Activated CD4-positive, alpha-beta T cell treated with anti-CD3 and anti-CD28 coated beads, Interleukin-10, Interleukin-2, amounts not matched to agents 100 ng/mL and 50 ng/mL, durations not matched to agents 16 hours and 8 hours (primary cell): Measurements from ENCODE around the gene PAPPA2.
"Not testable (repeated sequence)": the region's sequence is repeated elsewhere in the genome, so short reads cannot be mapped to it uniquely, and the experiment has no call there.

Experiments used
- DNase-seq: peaks from one replicate; pipeline ENCODE4 v3.0.0-alpha.2; 2020

PAPPA2 gene

DNA sequence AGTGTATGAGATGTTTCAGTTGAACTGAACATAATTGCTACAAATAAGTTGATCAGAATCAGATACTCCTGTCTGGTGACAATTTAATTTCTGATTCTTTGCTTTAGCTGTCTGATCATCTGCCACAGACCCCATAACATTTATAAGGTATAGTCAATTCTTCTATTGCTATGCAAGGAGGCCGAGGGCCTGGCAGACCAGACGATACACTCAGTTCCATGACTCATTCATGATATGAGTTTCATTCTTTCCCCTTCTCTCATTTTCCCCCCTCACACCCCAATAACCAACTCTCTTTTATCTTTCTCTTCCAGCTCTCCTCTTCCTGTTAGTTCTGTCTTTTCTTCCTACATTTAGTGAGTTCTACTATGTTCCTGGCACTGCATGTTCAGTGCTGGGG is 236.8 kb downstream of the PAPPA2 start:
- no peak for DNase-seq

DNA sequence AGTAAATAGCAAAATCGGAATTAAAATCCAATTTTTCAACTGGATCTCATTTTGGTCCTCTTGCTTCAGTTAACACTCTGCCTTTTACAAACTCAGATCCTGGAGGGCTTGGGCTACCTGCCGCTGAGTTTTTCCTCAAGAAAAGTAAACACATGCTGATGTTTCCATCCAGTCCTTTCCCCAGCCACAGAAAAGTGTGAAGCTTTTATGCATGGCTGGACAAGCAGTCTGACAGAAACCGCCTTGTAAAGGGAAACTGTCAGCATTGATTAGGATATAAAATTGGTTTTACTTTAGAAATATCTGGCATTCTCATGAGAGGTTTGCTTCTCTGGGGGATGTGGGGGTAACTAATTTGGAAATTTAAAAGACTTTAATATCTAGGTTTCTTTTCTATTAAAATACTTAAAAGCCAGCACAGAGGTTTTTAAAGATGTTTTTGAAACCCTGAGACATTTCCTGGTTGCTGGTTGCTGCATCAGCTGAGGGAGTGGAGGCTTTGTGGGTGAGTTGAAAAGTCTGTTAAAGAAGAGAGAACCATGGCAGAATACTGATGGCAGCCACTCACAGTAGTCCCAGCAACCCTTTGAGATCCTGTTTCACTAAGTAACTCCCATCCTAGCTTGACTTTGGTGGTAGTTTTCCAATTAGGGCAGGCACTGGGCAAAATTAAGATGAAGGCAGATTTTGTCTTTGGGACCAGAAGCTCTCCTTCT is 238.3 kb downstream of the PAPPA2 start:
- no peak for DNase-seq

DNA sequence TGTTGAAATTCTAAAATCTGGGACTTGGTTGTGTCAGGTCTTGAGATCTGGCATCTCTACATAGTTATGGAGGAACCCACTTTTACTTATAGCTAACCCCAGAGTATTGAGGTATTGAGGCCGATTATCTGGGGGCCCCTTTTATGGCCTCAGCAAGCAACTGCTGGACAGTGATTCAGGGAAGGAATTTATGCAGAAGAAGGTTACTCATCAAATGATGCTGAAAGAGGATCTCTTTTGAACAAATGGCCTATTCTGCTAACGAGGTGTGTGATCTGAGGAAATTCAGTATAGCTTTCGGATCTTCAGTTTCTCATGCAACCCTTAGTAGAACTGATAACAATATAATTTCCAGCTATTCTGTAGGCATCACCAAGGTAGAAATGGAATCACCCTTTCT is 239.9 kb downstream of the PAPPA2 start:
- no peak for DNase-seq

DNA sequence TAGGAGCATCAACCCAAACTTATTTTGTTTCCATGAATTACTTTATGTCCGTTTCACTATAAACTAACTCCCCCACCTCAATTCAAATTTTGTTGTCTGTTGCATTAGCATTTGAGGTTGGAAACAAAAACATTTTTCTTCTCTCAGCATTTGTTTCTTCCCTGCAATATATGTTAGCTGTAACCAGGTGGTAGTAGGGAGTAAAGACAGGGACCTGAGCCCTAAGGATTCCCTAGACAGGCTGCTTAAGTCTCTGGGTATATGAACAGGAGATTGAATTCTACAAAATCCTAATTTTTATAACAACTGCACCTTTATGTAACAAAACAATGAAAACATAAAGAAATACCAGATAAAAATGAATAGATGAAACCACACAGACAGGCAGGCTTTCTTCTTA is 242.6 kb downstream of the PAPPA2 start:
- DNase-seq: no peak

DNA sequence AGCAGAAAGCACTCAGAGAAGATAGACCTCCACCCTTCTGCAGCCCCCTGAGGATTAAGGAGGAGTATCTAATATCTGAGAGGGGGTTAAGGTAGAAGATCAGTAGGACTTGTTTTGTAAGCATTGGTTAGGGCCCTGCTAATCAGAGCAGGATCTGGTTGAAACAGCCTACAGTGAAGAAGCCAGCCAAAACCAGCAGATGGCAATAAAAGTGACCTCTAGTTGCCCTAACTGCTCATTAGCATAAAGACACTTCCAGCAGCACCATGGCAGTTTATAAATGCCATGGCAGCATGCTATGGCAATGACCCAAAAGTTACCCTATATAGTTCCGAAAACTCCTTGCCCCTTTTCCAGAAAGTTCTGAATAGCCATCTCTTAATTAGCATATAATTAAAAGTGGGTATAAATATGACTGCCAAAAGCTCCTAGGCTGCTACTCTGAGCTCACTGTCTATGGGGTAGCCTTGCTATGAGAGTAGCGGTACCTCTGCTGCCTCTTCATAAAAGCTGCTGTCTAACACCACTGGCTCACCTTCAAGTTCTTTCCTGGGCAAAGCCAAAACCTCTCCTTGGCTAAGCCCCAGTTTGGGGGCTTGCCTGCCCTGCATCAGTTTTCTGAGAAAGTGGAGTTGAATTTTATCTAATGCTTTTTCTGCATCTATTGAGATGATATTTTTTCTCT is 254.2 kb downstream of the PAPPA2 start:
- no peak for DNase-seq

DNA sequence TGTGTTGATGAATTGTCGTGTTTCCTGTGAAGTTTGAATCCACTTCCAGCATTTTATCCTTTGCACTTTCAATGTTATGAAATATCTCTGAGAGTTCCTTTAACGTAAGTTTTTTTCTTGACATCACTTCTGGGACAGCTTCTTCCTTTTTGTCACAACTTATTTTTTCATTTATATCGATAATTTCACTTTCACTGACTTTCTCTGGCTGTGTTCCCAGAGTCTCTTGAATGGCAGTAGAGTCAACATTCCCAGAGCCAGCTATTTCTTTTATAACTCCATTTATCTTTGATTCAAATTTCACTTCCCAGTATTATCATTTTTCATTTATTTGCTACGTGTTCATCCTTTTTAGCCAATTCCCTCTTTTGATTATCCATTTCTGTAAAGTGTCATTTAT is 256.5 kb downstream of the PAPPA2 start:
- DNase-seq: no peak

DNA sequence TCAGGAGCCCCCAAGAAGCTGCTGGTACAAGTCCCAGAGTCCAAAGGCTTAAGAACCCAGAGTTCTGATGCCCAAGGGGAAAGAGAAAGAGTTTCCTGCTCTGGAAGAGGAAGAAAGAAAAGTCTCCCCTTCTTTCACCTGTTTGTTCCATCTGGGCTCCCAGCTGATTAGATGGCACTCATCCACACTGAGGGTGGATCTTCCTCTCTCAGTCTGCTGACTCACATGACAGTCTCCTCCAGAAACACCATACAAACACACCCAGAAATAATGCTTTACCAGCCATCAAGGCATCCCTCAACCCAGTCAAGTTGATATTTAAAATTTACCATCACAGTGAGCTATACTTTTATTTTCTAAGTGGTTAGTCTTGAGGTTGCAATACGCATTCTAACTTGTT is 257.9 kb downstream of the PAPPA2 start:
- no peak for DNase-seq

DNA sequence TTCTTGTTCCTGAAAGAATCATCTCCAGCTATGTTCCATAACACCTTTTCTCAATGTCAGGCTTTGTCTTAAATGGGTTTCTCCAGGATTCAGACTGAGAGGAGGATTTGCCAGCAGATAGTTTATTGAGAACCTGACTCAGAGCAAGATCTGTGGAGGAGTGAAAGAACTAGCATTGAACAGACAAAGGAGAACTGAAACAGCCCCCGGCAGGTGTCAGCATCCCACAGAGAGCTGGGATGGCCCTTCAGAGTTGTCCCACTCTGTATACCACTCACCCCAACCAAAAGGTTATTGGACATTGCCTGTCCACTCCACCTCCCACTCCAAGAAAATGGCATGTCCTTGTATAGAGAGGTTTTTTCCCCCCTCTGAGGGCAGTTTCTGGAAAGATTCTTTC is 270.7 kb downstream of the PAPPA2 start:
- no peak for DNase-seq

DNA sequence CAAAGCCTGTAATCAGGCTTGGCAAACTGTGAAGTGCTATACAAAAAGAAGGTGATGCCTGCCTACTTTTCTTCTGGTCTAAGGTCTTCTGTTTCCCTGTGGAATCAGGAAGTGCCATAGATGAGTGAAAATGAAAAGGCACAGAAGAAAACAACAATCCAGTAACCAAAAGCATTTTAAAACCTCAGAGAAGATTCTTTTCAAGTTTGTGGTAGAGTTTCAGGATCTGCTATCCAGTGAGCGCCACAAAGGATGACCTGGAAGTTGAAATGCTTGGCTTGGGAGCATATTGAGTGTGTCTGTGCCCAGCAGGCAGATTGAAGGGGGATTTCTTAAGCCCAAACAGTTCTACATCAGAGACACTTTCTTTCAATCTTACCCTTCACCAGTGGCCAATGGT is 272.2 kb downstream of the PAPPA2 start:
- no peak for DNase-seq

DNA sequence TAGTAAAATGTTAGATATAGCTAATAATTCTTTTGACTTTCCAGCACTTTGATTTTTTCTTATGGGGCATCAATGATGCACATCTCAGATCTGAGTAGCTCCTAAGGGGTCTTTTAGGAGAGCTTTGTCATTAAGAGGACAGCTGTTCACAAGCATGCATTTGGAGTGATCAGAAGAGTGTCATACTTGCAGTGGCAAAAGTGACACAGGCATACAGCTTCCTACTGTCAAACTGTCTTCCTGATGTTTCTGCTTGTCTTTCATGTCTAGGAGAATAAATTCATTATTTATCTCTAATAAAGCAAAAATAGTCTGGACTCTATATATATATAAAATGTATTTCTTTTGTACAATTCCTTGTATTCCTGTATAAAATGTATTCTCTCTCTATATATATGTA is 273.0 kb downstream of the PAPPA2 start:
- no peak for DNase-seq

DNA sequence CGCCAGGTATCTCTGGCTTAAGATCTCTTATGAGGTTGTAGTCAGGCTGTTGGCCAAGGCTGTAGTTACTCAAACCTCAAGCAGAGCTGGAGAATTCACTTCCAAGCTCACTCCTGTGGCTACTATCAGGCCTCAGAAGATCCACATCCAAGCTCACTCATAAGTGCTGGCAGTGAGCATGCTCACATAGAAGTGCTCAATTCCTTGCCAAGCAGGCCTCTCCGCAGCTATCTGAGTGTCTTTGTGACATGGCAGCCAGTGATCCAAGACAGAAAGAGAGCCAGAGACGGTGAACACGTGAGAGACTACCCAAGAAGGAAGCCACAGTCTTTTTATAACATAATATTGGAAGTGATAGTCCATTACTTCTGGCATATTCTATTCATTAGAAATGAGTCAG is 278.2 kb downstream of the PAPPA2 start:
- DNase-seq: no peak

DNA sequence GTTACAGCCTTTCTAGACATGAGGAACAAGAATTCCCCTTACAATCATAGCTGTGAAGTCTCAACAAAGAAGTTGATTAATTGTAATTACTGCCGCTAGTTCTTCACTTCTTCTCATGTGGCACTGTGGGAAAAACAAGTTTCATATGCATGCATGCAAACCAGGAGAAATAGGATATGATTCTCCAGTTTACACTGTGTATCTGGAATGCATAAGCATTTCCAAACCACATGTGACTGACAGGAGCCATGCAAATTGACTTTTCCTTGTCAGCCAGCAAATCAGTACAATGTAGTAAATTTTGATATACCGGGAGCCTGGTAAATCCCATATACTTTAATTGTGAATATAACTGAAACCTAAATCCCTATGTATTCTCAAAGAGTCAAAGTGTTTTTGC is 279.3 kb downstream of the PAPPA2 start:
- no peak for DNase-seq

DNA sequence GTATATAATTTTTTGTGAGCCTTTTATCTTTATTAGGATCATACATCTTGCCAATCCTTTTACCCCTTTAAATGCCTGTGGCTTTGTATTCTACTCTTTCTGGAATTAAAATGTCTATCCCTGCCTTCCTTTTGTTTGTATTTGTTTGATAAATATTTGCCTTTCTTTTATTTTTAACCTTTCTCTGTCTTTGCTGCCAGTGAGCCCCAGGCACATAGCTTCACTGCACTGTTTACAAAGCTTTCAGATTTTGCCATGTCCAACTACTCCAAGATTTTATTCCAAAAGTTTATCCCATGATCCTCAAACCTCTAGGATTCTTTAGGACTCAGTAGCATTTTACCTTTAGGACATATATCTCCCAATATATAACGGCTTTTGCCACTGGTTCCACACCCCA is 281.2 kb downstream of the PAPPA2 start:
- no peak for DNase-seq

DNA sequence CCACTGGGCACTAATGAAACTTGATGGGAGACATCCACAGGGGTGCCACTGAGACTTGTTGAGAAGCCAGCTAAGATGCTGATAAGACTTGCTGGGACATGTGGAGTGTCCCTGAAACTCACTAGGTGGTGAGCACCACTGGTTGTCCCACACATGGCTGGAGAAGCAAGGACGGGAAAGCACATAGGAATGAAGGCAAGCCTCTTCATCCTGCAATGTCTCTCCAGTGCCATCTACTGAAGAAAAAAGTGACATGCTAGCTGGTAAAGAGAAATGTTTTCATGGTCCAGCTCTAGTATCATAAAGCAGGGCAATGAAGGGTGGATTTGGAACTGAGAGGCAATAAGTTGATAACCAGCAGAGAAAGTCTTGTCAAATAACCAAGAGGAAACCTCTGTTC is 283.0 kb downstream of the PAPPA2 start:
- DNase-seq: no peak

DNA sequence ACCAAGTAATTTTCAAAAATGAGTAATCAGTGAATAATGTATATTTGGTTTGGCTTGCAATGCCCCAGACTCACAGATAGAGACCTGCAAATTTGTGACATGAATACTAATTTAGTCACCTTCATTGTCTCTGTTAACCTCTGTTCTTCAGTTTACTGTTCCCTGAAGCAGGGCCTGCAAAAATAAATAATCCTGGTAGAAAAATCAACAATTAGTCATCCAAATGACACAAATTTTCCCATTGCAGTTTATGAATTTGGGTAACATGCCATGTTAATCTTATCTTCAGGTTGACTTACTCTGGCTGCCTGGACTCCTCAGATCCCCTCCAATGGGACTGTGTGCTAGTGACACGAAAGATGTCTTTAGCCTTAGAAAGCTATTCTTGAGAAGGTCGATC is 289.5 kb downstream of the PAPPA2 start:
- no peak for DNase-seq

DNA sequence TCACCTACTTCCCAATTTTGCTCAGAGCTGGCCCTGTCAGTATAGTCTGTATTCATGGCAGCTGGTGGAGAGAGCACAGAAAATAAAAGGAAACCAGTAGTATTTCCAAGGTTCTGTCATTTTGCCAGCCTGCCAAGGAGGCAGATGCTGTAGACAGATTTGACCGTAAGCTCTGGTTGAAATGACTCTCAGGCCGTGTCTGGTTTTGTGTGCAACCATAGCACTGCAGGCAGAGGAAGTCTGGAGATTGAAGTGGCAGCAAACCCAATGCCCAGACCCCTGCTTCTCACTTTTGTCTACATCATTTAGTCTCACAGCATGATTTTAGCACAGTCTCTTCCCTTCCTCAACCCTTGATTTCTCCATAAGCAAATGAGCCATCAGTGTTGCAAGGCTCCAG is 291.7 kb downstream of the PAPPA2 start:
- DNase-seq: no peak

DNA sequence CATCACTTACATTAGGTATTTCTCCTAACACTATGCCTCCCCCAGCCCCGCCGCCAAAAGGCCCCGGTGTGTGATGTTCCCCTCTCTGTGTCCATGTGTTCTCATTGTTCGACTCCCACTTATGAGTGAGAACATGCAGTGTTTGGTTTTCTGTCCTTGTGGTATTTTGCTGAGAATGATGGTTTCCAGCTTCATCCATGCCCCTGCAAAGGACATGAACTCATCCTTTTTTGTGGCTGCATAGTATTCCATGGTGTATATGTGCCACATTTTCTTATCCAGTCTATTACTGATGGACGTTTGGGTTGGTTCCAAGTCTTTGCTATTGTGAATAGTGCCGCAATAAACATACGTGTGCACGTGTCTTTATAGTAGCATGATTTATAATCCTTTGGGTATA is 293.8 kb downstream of the PAPPA2 start:
- DNase-seq: not testable (repeated sequence)

DNA sequence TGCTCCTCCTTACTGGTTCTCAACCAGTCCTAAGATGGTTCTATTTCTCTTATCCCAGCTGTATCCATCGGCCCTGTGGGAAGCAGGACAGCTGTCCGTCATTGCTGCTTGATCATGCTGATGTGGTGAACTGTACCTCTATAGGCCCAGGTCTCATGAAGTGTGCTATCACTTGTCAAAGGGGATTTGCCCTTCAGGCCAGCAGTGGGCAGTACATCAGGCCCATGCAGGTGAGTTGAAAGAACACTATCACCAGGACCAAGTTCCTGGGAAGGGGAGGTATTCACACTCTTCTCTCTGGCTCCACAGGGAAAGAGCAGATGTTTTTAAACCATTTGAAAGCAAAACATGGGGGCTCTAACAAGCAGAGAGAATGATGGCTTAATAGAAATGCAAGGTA is 302.6 kb downstream of the PAPPA2 start:
- no peak for DNase-seq

DNA sequence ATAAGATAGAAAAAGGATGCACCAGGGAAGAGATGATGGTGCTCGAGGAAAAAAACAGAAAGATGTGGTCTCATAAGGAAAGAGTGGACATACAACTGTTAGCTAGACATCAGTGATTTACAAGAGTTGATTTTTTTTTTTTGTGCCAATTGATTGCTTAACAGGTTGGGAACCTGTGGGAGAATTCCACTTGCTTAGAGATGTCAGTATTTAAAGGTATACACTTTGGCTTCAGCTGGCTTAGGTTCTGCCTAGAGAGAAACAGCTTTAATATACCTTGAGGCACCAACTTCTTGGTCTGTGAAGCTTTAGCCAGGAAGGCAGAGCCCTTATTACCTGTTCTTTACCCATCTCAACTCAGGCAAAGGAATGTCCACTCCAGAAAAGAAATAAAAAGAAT is 303.8 kb downstream of the PAPPA2 start:
- no peak for DNase-seq

DNA sequence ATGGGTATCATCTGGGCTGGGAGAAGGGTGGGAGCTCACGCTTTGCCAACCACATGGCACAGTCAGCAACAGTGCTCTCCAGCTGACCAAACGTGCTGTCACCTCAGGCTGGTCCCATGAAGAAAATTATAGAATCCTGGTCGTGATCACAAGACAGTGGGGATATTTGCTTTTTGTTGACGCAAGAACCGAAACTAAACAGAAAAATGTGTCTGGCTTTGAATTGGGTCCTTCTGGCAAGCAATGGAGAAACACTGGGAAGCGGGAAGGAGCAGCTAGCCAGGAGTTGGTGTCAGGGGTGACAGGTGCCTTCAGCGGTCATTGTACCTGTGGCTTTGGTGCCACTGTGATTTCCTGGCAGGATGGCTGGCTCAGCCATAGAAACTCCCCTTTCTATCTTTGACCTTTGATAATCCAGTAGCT is 304.8 kb downstream of the PAPPA2 start:
- no peak for DNase-seq

DNA sequence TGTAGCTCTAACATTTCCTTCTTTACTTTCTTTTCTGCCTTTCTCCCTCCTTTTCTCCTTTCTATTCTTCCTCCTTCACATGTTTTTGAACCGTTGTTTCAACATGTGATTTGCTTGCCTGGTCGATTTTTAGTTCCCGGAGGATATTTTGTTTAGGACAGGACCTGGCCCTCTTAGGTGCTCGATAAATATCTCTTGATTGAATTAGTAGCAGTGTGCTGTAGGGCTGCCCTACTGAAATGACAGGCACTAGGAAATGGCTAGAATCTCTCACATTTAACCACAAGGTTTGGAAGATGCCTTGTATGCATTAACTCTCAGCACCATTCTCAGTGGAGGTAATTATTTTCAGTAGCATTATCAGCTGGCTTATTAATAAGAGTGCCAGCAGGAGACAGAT is 305.6 kb downstream of the PAPPA2 start:
- DNase-seq: no peak

DNA sequence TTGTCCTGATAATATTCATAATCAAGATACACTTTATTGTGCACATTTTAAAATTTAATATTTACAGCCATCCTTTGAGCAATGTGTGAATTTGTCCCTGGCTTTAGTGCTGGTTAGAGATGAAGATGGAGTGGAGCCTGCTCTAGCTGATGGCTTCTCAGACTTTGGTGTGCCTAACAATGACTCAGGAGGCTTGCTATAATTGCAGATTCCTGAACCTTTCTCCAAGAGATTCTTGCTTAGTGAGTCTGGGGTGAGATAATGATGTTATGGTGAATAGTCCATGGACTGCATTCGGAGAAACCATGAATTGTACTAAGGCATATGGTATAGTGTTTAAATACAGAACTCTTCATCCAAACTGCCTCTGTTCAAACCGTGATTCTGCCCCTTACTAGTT is 307.1 kb downstream of the PAPPA2 start:
- DNase-seq: no peak

DNA sequence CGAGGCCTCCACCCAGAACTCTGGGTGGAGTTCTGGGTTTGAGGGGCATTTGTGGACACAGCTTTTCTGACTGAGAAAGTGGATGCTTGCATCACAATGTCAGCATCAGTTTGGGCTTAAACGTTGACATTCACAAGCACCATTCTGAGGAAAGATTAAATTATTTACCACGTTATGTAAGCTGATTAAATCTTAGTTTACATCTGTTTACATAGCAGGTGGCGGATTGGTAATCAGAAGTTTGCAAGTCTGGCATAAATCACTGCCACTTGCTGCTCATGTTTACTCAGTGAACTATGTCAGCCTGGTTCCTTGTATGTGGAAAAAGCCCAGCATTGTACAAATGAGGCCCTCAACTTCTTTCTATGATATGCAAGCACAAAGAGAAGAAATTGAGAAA is 310.1 kb downstream of the PAPPA2 start:
- no peak for DNase-seq

DNA sequence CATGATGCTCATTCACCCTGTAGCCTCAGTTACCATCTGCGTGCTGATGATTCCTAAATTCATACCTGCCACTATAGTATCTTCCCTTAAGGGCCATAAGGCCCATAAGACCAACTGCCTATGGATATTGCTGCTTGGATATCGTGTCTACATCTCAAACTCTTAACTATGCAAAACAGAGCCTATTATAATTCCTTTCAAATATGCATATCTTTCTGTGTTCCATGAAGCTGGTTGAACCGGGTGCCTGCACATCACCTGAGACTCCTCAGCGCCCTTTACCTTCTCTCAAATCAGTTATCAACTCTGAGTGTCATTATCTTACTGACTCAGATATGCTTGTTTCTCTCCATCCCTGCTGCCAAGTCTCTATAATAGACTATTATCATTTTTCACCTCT is 311.2 kb downstream of the PAPPA2 start:
- DNase-seq: no peak

DNA sequence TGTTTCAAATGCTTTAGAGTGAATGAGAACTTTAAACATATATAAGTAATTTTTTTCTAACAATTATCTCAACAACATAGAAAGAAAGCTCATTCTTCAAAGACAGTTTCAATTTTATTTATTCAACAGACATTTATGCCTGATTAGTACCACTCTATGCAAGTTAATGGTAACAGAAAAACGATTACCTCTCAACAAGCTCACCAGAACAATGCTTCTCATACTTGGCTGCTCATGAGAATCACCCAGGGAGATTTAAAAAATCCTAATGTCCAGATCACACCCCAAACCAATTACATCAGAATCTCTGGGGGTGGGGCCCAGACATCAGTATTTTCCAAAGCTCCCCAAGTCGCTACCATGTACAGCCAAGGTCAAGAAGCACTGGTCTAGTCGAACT is 312.4 kb downstream of the PAPPA2 start:
- DNase-seq: no peak
